Mesothelial cell of epicardium (in vitro differentiated cells): ENCODE measurements around the gene BEND5. TPM values are rescaled to one million over a fixed set of nuclear protein-coding genes. Genes with fewer than 3 reads are reported as not detected.

ENCODE experiments used
- DNase-seq, 2 experiments: peaks; one replicate each; pipeline ENCODE4 v3.0.0; 2021; ENCODE audit warnings: low spot score in 2 of 2; ENCODE audit not compliant: unreplicated experiment in 2 of 2
- H3K27ac Mint-ChIP-seq: 2 replicates; pipeline ENCODE4 v1.8.0; 2021; ENCODE audit warnings: mixed read lengths
- H3K27me3 Mint-ChIP-seq: 2 replicates; pipeline ENCODE4 v1.8.0; 2021; ENCODE audit warnings: low read depth, mixed read lengths
- H3K36me3 Mint-ChIP-seq: 2 replicates; pipeline ENCODE4 v1.8.0; 2021; ENCODE audit warnings: mixed read lengths
- H3K4me1 Mint-ChIP-seq: 2 replicates; pipeline ENCODE4 v1.8.0; 2021; ENCODE audit warnings: mixed read lengths
- H3K4me3 Mint-ChIP-seq: 2 replicates; pipeline ENCODE4 v1.8.0; 2021; ENCODE audit warnings: mild to moderate bottlenecking, moderate library complexity, mixed read lengths
- H3K9me3 Mint-ChIP-seq: 2 replicates; pipeline ENCODE4 v1.8.0; 2021; ENCODE audit warnings: mixed read lengths
- total RNA-seq: library from RNA; stranded (reverse); gene quantifications from 3 replicates; pipeline ENCODE4 v1.2.1, GENCODE V29; 2021
- TF ChIP-seq, protein P1 (sequence below): fragments of 200-600 bp; sonication (generic); IDR thresholded peaks from one replicate; pipeline ENCODE4 v1.5.0; 2021; ENCODE audit warnings: antibody characterized with exemption; ENCODE audit not compliant: unreplicated experiment

BEND5 gene
- total RNA-seq, 1 donor from 2014 or later: 14.8 TPM

DNA sequence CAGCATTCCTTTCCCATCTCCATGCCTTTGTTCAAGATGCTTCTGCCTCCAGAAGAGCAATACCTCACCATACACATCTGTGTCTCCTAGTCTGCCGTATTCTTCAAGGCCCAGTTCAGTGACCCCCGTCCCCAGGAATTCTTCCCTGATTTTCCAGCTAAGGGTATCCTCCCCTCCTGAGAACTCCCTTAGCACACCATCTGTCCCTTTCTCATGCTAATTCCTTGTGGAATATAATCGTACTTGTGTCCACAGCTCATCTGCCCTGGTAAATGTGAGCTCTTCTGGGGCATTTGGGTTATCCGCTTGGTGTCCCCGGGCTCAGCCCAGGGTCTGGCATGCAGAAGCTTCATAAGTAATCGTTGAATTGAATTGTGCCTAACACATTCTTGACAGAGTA, 40.9 kb downstream of the BEND5 start:
- TF ChIP-seq, protein P1, sequence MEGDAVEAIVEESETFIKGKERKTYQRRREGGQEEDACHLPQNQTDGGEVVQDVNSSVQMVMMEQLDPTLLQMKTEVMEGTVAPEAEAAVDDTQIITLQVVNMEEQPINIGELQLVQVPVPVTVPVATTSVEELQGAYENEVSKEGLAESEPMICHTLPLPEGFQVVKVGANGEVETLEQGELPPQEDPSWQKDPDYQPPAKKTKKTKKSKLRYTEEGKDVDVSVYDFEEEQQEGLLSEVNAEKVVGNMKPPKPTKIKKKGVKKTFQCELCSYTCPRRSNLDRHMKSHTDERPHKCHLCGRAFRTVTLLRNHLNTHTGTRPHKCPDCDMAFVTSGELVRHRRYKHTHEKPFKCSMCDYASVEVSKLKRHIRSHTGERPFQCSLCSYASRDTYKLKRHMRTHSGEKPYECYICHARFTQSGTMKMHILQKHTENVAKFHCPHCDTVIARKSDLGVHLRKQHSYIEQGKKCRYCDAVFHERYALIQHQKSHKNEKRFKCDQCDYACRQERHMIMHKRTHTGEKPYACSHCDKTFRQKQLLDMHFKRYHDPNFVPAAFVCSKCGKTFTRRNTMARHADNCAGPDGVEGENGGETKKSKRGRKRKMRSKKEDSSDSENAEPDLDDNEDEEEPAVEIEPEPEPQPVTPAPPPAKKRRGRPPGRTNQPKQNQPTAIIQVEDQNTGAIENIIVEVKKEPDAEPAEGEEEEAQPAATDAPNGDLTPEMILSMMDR: no peak
- Mint-ChIP-seq H3K4me1 (peaks cover 7% of the 10 kb centered on the region), H3K9me3 (no peaks in the 10 kb centered on the region), H3K36me3 (peaks cover 35% of the 10 kb centered on the region), H3K4me3 (no peak overlapping the region), H3K27ac (no peak overlapping the region), H3K27me3 (no peaks in the 10 kb centered on the region)
- no peak for DNase-seq

DNA sequence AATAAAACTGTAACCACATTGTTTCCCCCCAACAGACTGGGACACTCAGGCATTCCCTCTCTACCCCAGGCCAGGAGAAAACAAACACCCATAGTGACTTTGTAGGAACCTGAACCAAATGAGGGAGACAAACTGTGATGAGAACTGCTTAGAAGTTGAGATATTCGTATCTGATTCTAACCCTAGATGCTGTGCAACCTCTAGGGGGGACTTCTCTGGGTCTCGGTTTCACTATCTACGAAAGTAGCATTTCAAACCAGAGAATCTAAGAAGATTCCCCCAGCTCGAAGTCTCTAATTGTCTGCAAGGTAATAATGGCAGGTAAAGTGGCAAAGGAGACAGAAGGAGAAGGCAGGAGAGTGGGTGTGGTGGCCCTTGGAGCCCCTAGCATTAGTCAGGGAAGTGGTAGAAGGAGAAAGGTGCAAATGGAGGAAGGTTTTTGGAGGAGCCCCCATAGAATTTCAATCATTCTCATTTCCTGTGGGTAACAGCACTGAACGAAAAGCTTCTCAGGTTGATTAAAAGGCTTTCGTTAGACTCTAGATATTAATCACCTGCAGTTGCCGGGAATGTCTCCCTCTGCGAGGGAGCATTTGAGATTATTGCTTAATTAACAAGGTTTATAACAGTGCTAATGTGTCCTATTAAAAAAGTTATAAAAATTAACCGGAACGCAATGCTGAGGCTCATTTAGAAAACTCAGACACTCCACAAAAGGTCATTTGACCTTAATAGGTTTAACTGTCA, 46.4 kb downstream of the BEND5 start:
- no peak overlapping the region for H3K4me3 Mint-ChIP-seq
- no peaks in the 10 kb centered on the region for H3K9me3 Mint-ChIP-seq
- no peak for DNase-seq
- no peaks in the 10 kb centered on the region for H3K27me3 Mint-ChIP-seq
- H3K4me1 Mint-ChIP-seq: no peaks in the 10 kb centered on the region
- TF ChIP-seq, protein P1: no peak
- peaks cover 16% of the 10 kb centered on the region for H3K36me3 Mint-ChIP-seq
- H3K27ac Mint-ChIP-seq: no peak overlapping the region

DNA sequence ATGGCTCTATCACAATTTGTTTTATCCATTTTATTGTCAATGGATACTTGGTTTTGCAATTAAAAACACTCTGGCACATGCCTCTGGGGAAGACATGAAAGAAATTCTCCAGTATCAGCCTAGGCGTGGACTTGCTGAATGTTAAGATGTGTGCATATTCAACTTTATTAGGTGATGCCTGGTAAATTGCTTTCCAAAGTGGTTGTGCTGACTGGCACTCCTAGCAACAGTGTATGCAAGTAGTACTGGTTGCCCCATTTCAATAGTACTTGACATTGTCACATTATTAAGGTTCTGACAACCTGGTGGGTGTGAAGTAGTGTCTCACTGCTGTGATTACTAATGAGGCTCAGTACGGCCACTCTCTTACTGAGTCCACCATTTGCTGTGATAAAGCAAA, 48.1 kb downstream of the BEND5 start:
- Mint-ChIP-seq H3K27me3 (no peaks in the 10 kb centered on the region), H3K36me3 (peaks cover 7% of the 10 kb centered on the region), H3K4me1 (no peaks in the 10 kb centered on the region), H3K27ac (no peak overlapping the region), H3K4me3 (no peak overlapping the region), H3K9me3 (no peaks in the 10 kb centered on the region)
- TF ChIP-seq, protein P1: no peak
- no peak for DNase-seq

DNA sequence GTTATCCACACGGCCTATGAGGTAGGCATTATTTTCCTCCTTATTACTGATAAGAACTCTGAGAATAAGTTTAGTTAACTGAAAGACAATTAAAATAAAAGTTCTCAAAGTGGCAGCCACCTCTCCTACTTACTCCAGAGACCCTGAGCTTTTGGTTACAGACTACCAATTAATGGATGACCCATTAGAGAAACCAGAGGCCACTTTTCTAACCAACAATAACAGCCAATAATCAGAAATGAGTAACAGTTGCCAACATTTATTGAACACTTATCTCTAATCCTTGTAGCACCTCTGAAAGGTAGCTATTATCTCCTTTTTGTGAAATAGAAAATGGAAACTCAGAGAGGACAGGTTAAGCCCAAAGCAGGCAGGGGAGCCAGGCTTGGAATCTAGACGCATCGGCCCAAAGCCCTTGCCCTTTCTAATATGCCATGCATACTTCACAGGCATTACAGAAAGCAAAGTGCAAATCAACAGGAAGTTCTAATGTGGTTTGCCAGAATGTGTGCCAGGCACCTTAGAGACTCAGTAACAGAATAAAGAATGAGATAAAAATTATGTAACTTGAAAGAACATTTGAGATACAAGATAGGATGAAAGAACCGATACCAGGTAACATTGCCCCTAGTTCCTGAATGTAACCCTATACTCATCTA, 50.0 kb downstream of the BEND5 start:
- H3K9me3 Mint-ChIP-seq: no peaks in the 10 kb centered on the region
- H3K36me3 Mint-ChIP-seq: peaks cover 7% of the 10 kb centered on the region
- no peak overlapping the region for H3K4me3 Mint-ChIP-seq
- no peak for DNase-seq
- H3K27ac Mint-ChIP-seq: no peak overlapping the region
- H3K27me3 Mint-ChIP-seq: no peaks in the 10 kb centered on the region
- TF ChIP-seq, protein P1: no peak
- no peaks in the 10 kb centered on the region for H3K4me1 Mint-ChIP-seq

DNA sequence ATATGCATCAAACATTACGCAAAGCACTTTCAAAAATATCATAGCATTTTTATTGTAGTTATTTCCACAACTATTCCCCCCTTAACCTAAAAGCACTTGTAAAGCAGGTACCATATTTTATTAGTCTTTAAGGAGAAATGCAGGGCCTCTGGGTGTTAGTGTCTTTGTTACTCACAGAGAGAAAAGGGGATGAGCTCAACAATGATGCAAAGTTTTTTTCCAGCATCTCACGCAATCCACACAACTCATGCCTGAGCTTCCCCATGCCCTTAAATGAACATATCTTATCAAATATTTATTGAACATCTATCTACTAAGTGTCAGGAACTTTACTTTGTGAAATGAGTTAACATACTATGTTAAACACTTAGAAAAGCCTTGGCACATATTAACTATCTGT, 50.6 kb downstream of the BEND5 start:
- Mint-ChIP-seq H3K4me3 (no peak overlapping the region), H3K36me3 (peaks cover 7% of the 10 kb centered on the region), H3K27me3 (no peaks in the 10 kb centered on the region), H3K4me1 (no peaks in the 10 kb centered on the region), H3K27ac (no peak overlapping the region), H3K9me3 (no peaks in the 10 kb centered on the region)
- TF ChIP-seq, protein P1: no peak
- DNase-seq: no peak
